Transverse colon (tissue), 4 donors: ENCODE data around the gene RGL3.

Experiments
- CTCF ChIP-seq, 5 experiments: fragments of 200-600 bp in 3 of 5; fragments of 450-650 bp in 2 of 5; sonication (generic) in 3 of 5; IDR thresholded peaks; 1 replicate in 2 of 5; 2 replicates in 3 of 5; pipeline ENCODE4 v1.5.1; 2016 to 2017; ENCODE audit warnings: antibody characterized with exemption in 5 of 5, inconsistent platforms in 3 of 5, mild to moderate bottlenecking in 2 of 5, moderate library complexity in 1 of 5
- EP300 ChIP-seq: sonication (generic); formaldehyde crosslinking; IDR thresholded peaks from one replicate; pipeline ENCODE4 v1.6.1; 2017; ENCODE audit warnings: antibody characterized with exemption, low read depth
- POLR2A ChIP-seq: fragments of 450-650 bp; IDR thresholded peaks from one replicate; pipeline ENCODE4 v1.6.1; 2016; ENCODE audit warnings: antibody characterized with exemption, mild to moderate bottlenecking, moderate library complexity
- POLR2AphosphoS5 ChIP-seq, 3 donors: sonication (generic); formaldehyde crosslinking; IDR thresholded peaks; one replicate each; pipeline ENCODE4 v1.6.1; 2016; ENCODE audit warnings: antibody characterized with exemption in 3 of 3

GRCh38 chr19:11458236-11458900 is 39.3 kb upstream of the RGL3 start:
- TF ChIP-seq POLR2A, result no peak
- TF ChIP-seq EP300, result no peak
- TF ChIP-seq CTCF (IDR thresholded peaks at IDR 0.05), result no peak
- TF ChIP-seq POLR2AphosphoS5 (IDR thresholded peaks at IDR 0.05), result no peak
